SK-N-SH treated with all-trans-retinoic acid at 6 μM for 48 hours (cell line): ENCODE results near the gene UTS2B.

ENCODE experiments used
- ARNTL ChIP-seq: fragments of 450-650 bp; formaldehyde crosslinking; IDR thresholded peaks from 2 replicates; pipeline ENCODE4 v1.5.0; 2020; ENCODE audit warnings: low read depth, mild to moderate bottlenecking, moderate library complexity, borderline replicate concordance
- CSDC2 ChIP-seq: fragments of 250-450 bp; sonication (Bioruptor Pico); IDR thresholded peaks from 2 replicates; pipeline ENCODE4 v1.5.0; 2020; ENCODE audit warnings: mild to moderate bottlenecking, moderate library complexity
- ZNF565 ChIP-seq: fragments of 450-650 bp; formaldehyde crosslinking; conservative IDR thresholded peaks from 2 replicates; pipeline ENCODE4 v1.5.0; 2020; ENCODE audit warnings: low read depth, mild to moderate bottlenecking, moderate library complexity
- TF ChIP-seq, protein P1 (sequence below): fragments of 250-450 bp; sonication (Bioruptor Pico); IDR thresholded peaks from 2 replicates; pipeline ENCODE4 v1.5.1; 2021; ENCODE audit warnings: mild to moderate bottlenecking, moderate library complexity

DNA sequence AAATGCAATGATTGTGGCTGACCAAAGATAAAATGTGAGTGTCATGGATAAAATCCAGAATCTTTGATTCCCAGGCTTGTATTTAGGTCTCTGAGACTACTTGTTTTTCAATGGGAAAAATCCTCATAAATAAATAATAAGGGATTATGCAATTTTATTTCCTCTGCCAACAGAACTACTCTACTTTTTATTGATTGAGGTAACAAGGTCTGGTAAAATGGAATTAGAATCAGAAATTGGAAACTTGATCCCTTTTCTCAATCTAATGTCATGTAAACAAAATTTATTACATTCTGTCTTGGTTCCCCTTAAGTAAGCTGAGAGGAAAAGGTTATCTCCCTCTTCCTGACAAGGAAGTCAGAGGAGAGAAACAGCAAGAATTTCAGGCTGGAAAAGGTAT, 49.4 kb downstream of the UTS2B start:
- TF ChIP-seq CSDC2 (CRISPR knock-in tag) = no peak
- TF ChIP-seq ZNF565 = no peak
- no peak for TF ChIP-seq ARNTL (CRISPR knock-in tag)
- TF ChIP-seq, protein P1, sequence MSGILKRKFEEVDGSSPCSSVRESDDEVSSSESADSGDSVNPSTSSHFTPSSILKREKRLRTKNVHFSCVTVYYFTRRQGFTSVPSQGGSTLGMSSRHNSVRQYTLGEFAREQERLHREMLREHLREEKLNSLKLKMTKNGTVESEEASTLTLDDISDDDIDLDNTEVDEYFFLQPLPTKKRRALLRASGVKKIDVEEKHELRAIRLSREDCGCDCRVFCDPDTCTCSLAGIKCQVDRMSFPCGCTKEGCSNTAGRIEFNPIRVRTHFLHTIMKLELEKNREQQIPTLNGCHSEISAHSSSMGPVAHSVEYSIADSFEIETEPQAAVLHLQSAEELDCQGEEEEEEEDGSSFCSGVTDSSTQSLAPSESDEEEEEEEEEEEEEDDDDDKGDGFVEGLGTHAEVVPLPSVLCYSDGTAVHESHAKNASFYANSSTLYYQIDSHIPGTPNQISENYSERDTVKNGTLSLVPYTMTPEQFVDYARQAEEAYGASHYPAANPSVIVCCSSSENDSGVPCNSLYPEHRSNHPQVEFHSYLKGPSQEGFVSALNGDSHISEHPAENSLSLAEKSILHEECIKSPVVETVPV = no peak
